GM23338 (cell line): ENCODE results near the gene PRPSAP2.

Experiments used
- CREB1 ChIP-seq: fragments of 250-450 bp; sonication (Bioruptor Pico); IDR thresholded peaks from 2 replicates; pipeline ENCODE4 v1.5.0; 2020; ENCODE audit warnings: low read depth, mild to moderate bottlenecking, moderate library complexity
- CTCF ChIP-seq, 2 experiments: fragments of 200-600 bp in 1 of 2; sonication (generic) in 1 of 2; conservative IDR thresholded peaks; 2 replicates each; pipeline versions ENCODE4 v1.5.1 to v1.6.1; 2016 to 2017; ENCODE audit warnings: antibody characterized with exemption in 2 of 2, low read depth in 2 of 2, mild to moderate bottlenecking in 2 of 2, moderate library complexity in 1 of 2
- ETS1 ChIP-seq: IDR thresholded peaks from 2 replicates; pipeline ENCODE4 v1.6.1; 2016; ENCODE audit warnings: antibody characterized with exemption
- EZH2 ChIP-seq: fragments of 200-600 bp; sonication (generic); IDR thresholded peaks from one replicate; pipeline ENCODE4 v1.8.0; 2017; ENCODE audit warnings: antibody characterized with exemption, mild to moderate bottlenecking, low read depth; ENCODE audit not compliant: unreplicated experiment
- NANOG ChIP-seq: IDR thresholded peaks from 2 replicates; pipeline ENCODE4 v1.6.1; 2016; ENCODE audit warnings: antibody characterized with exemption, borderline replicate concordance
- POLR2AphosphoS5 ChIP-seq: IDR thresholded peaks from 2 replicates; pipeline ENCODE4 v1.6.1; 2016; ENCODE audit warnings: antibody characterized with exemption, low read depth
- ZNF462 ChIP-seq: fragments of 250-450 bp; sonication (Bioruptor Pico); IDR thresholded peaks from 2 replicates; pipeline ENCODE4 v1.5.0; 2020; ENCODE audit warnings: mild to moderate bottlenecking, moderate library complexity

DNA sequence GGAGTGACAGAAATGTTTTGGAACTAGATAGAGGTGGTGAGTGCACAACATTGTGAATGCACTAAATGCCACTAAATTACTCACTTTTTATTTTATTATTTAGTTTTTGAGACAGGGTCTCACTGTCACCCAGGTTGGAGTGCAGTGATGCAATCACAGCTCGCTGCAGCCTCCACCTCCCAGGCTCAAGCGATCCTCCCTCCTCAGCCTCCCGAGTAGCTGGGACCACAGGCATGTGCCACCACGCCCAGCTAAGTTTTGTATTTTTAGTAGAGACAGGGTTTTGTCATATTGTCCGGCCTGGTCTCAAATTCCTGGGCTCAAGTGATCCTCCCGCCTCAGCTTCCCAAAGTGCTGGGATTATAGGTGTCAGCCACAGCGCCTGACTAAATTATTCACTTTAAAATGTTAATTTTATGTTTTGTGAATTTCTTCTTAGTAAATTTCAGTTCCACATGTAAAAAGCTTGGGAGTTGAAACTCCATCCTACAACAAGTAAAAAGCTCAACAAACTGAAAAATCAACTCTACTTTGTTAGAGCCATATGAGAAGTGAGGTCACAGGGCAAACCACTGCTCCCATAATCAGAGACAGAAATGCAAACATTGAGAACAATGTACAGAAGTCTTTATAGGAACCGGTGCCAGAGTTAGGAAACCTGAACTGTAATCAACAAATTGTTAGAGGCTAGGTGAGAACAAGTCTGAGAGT, 80.2 kb downstream of the PRPSAP2 start:
- no peak for TF ChIP-seq CREB1 (CRISPR knock-in tag)
- TF ChIP-seq CTCF (conservative IDR thresholded peaks at IDR 0.05; ENCODE audit: low read depth in 2 of 2): no peak
- no peak for TF ChIP-seq POLR2AphosphoS5
- no peak for TF ChIP-seq EZH2
- TF ChIP-seq ETS1: no peak
- TF ChIP-seq ZNF462 (CRISPR knock-in tag): no peak
- no peak for TF ChIP-seq NANOG
